Fibroblast of lung (primary cell): ENCODE measurements around the gene CABP4.

Source experiments
- EZH2 ChIP-seq: IDR thresholded peaks from 2 replicates; pipeline ENCODE4 v1.5.1; 2012; ENCODE audit warnings: low read length, control low read depth, mild to moderate bottlenecking; ENCODE audit errors: missing control alignments
- TF ChIP-seq, protein P1 (sequence below), 2 donors: IDR thresholded peaks in 1 of 2; conservative IDR thresholded peaks in 1 of 2; 1 replicate in 1 of 2; 2 replicates in 1 of 2; pipeline ENCODE4 v1.5.1; 2011 to 2012; ENCODE audit warnings: low read length in 2 of 2, control low read depth in 1 of 2, inconsistent platforms in 1 of 2, low read depth in 1 of 2, mild to moderate bottlenecking in 1 of 2

DNA sequence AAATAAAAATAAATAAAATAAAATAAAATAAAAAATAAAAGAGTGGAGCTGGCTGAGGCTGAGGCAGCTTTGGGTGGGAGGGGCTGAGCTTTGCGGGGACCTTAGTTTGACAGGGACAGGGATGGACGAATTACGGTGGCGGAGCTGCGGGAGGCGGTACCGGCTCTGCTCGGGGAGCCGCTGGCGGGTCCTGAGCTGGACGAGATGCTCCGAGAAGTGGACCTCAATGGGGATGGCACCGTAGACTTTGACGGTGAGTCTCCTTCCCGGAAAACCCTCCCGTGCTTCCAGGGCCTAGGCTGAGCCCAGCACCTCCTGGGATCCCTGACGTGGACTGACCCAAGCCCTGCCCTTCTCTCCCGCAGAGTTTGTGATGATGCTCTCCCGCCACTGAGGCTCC lies 3.1 kb downstream of the CABP4 start:
- TF ChIP-seq EZH2 = no peak
- TF ChIP-seq, protein P1, sequence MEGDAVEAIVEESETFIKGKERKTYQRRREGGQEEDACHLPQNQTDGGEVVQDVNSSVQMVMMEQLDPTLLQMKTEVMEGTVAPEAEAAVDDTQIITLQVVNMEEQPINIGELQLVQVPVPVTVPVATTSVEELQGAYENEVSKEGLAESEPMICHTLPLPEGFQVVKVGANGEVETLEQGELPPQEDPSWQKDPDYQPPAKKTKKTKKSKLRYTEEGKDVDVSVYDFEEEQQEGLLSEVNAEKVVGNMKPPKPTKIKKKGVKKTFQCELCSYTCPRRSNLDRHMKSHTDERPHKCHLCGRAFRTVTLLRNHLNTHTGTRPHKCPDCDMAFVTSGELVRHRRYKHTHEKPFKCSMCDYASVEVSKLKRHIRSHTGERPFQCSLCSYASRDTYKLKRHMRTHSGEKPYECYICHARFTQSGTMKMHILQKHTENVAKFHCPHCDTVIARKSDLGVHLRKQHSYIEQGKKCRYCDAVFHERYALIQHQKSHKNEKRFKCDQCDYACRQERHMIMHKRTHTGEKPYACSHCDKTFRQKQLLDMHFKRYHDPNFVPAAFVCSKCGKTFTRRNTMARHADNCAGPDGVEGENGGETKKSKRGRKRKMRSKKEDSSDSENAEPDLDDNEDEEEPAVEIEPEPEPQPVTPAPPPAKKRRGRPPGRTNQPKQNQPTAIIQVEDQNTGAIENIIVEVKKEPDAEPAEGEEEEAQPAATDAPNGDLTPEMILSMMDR (conservative IDR thresholded peaks at IDR 0.05 in 1 of 2, IDR thresholded peaks at IDR 0.05 in 1 of 2; ENCODE audit: low read depth in 1 of 2, low read length in 2 of 2) = no peak
